HCT116 (cell line): ENCODE data around the gene TLX2. TPM values are rescaled to one million over a fixed set of nuclear protein-coding genes. Genes with fewer than 3 reads are reported as not detected.

ENCODE experiments used
- ATAC-seq: fragments of 200-7000 bp; cut with Tn5 transposase; 2 replicates; pipeline ENCODE4 v1.9.1; 2020; ENCODE audit warnings: mild to moderate bottlenecking, moderate library complexity
- BruUV-seq: library from RNA; stranded (reverse); fragments of 400-500 nt; replicated peaks from 2 replicates; lab custom pipeline; 2021; lab: Mats Ljungman, UMichigan
- CTCF ChIA-PET: fragments of 300-600 bp; sonication (Branson Sonifier 250); formaldehyde crosslinking; loops from one replicate; lab custom pipeline; 2021; ENCODE audit warnings: antibody characterized with exemption; lab: Charles Lee
- POLR2A ChIA-PET: fragments of 300-600, 350-600 bp; sonication (Branson Sonifier 250); formaldehyde crosslinking; loops from one replicate; lab custom pipeline; 2021; ENCODE audit warnings: antibody characterized with exemption; lab: Charles Lee
- RAD21 ChIA-PET, 2 experiments: fragments of 300-600 bp; sonication (Branson Sonifier 250); formaldehyde crosslinking; loops; one replicate each; lab custom pipeline; 2023; ENCODE audit warnings: low total read pairs in 2 of 2; ENCODE audit not compliant: uncharacterized antibody in 2 of 2, unreplicated experiment in 2 of 2, low non-redundant PET in 1 of 2; lab: Charles Lee
- DNase-seq: peaks from one replicate; pipeline ENCODE4 v3.0.0-alpha.2; 2010; ENCODE audit warnings: low read depth, low spot score
- H2AFZ ChIP-seq: fragments of 200-600 bp; shearing (Covaris generic), sonication (generic); 2 replicates; pipeline ENCODE4 v1.6.1; 2017; ENCODE audit warnings: low read depth, mixed run types, mixed read lengths, antibody characterized with exemption, low read length; ENCODE audit not compliant: poor library complexity, severe bottlenecking
- H3K27ac ChIP-seq: 2 replicates; pipeline ENCODE4 v1.5.1; 2012; ENCODE audit warnings: low read depth, low read length
- H3K27me3 ChIP-seq: fragments of 200-600 bp; sonication (generic); 2 replicates; pipeline ENCODE4 v1.6.1; 2016; ENCODE audit warnings: mixed run types, low read length, mixed read lengths; ENCODE audit not compliant: insufficient read depth
- H3K36me3 ChIP-seq, 2 experiments: fragments of 200-500 bp in 1 of 2; fragments of 200-600 bp in 1 of 2; sonication (Bioruptor generic) in 1 of 2; sonication (generic) in 1 of 2; 2 replicates each; pipeline versions ENCODE4 v1.5.1 to v1.6.1; 2014 to 2016; ENCODE audit warnings: low read length in 2 of 2, inconsistent platforms in 1 of 2, mixed read lengths in 1 of 2, mixed run types in 1 of 2; ENCODE audit not compliant: insufficient read depth in 2 of 2, control insufficient read depth in 1 of 2
- H3K4me1 ChIP-seq, 2 experiments: fragments of 200-600 bp in 1 of 2; sonication (generic) in 1 of 2; 2 replicates each; pipeline versions ENCODE4 v1.5.1 to v1.6.1; 2012 to 2017; ENCODE audit warnings: low read length in 2 of 2, inconsistent platforms in 1 of 2, mild to moderate bottlenecking in 1 of 2, mixed read lengths in 1 of 2, mixed run types in 1 of 2, moderate library complexity in 1 of 2; ENCODE audit not compliant: insufficient read depth in 2 of 2, control insufficient read depth in 1 of 2
- H3K4me2 ChIP-seq: fragments of 200-600 bp; sonication (generic); 2 replicates; pipeline ENCODE4 v1.6.1; 2017; ENCODE audit warnings: mixed run types, low read length, mixed read lengths
- H3K4me3 ChIP-seq, 2 experiments: fragments of 200-600 bp in 1 of 2; sonication (generic) in 1 of 2; replicated peaks in 1 of 2; 2 replicates each; pipeline ENCODE4 v1.5.1; 2011 to 2016; ENCODE audit warnings: low read length in 2 of 2, control low read depth in 1 of 2, low read depth in 1 of 2, mild to moderate bottlenecking in 1 of 2, mixed read lengths in 1 of 2, mixed run types in 1 of 2
- H3K79me2 ChIP-seq: fragments of 200-600 bp; sonication (generic); 2 replicates; pipeline ENCODE4 v1.6.1; 2017; ENCODE audit warnings: mild to moderate bottlenecking, mixed run types, low read length, moderate library complexity, mixed read lengths; ENCODE audit not compliant: insufficient read depth
- H3K9ac ChIP-seq: fragments of 200-600 bp; sonication (generic); 2 replicates; pipeline ENCODE4 v1.6.1; 2016; ENCODE audit warnings: low read length, mixed read lengths
- H3K9me2 ChIP-seq: fragments of 200-600 bp; sonication (generic), shearing (Covaris generic); 2 replicates; pipeline ENCODE4 v1.6.1; 2017; ENCODE audit warnings: mixed run types, mild to moderate bottlenecking, moderate library complexity; ENCODE audit not compliant: insufficient read depth
- H3K9me3 ChIP-seq, 2 experiments: fragments of 200-500 bp in 1 of 2; fragments of 200-600 bp in 1 of 2; sonication (Bioruptor generic) in 1 of 2; sonication (generic) in 1 of 2; 2 replicates each; pipeline ENCODE4 v1.6.1; 2014 to 2017; ENCODE audit warnings: low read length in 2 of 2, mixed read lengths in 2 of 2, inconsistent platforms in 1 of 2, low read depth in 1 of 2, mild to moderate bottlenecking in 1 of 2, mixed run types in 1 of 2, moderate library complexity in 1 of 2; ENCODE audit not compliant: control insufficient read depth in 1 of 2, insufficient read depth in 1 of 2
- H4K20me1 ChIP-seq: fragments of 200-600 bp; sonication (generic), shearing (Covaris generic); 2 replicates; pipeline ENCODE4 v1.6.1; 2017; ENCODE audit warnings: mixed run types, mild to moderate bottlenecking, moderate library complexity; ENCODE audit not compliant: insufficient read depth
- CBX3 ChIP-seq: IDR thresholded peaks from 2 replicates; pipeline ENCODE4 v1.6.1; 2012; ENCODE audit warnings: low read depth
- CTCF ChIP-seq, 3 experiments: fragments of 200-600 bp in 1 of 3; sonication (generic) in 1 of 3; IDR thresholded peaks in 2 of 3; conservative IDR thresholded peaks in 1 of 3; 2 replicates each; pipeline ENCODE4 v1.5.1; 2012 to 2017; ENCODE audit warnings: low read depth in 2 of 3, low read length in 2 of 3, antibody characterized with exemption in 1 of 3, borderline replicate concordance in 1 of 3, control low read depth in 1 of 3, mild to moderate bottlenecking in 1 of 3, mixed read lengths in 1 of 3, mixed run types in 1 of 3, moderate library complexity in 1 of 3; ENCODE audit not compliant: insufficient read depth in 1 of 3
- ELF1 ChIP-seq: IDR thresholded peaks from 2 replicates; pipeline ENCODE4 v1.6.1; 2012; ENCODE audit warnings: low read depth, borderline replicate concordance
- EZH2 ChIP-seq: fragments of 200-600 bp; sonication (generic); IDR thresholded peaks from 2 replicates; pipeline ENCODE4 v1.6.1; 2017; ENCODE audit warnings: antibody characterized with exemption, mixed run types
- JUND ChIP-seq: IDR thresholded peaks from 2 replicates; pipeline ENCODE4 v1.6.1; 2012
- MAX ChIP-seq: IDR thresholded peaks from 2 replicates; pipeline ENCODE4 v1.6.1; 2012
- POLR2AphosphoS5 ChIP-seq: IDR thresholded peaks from 2 replicates; pipeline ENCODE4 v1.6.1; 2011; ENCODE audit warnings: mild to moderate bottlenecking, low read depth, low read length, moderate library complexity
- SIN3A ChIP-seq: IDR thresholded peaks from 2 replicates; pipeline ENCODE4 v1.6.1; 2012; ENCODE audit warnings: low read depth
- SP1 ChIP-seq: IDR thresholded peaks from 2 replicates; pipeline ENCODE4 v1.6.1; 2012; ENCODE audit warnings: low read depth
- SRF ChIP-seq: IDR thresholded peaks from 2 replicates; pipeline ENCODE4 v1.6.1; 2012; ENCODE audit warnings: low read depth
- TCF7L2 ChIP-seq: IDR thresholded peaks from 2 replicates; pipeline ENCODE4 v1.7.0; 2011; ENCODE audit warnings: borderline replicate concordance, inconsistent platforms; ENCODE audit not compliant: insufficient read depth, insufficient read length; ENCODE audit errors: extremely low read depth
- YY1 ChIP-seq: IDR thresholded peaks from 2 replicates; pipeline ENCODE4 v1.6.1; 2011; ENCODE audit warnings: low read length, low read depth, moderate library complexity, mild to moderate bottlenecking; ENCODE audit not compliant: insufficient replicate concordance; ENCODE audit errors: extremely low read depth
- ZFX ChIP-seq: fragments of 450-650 bp; IDR thresholded peaks from 2 replicates; pipeline ENCODE4 v1.6.1; 2017
- intact Hi-C: fragments of 100-400 bp; cut with micrococcal nuclease; formaldehyde crosslinking; loops from 2 replicates; pipeline ENCODE4 v1.10.0; 2022
- total RNA-seq: library from RNA; stranded (reverse); gene quantifications from one replicate; pipeline ENCODE4 v1.2.1, GENCODE V29; 2021; ENCODE audit not compliant: unreplicated experiment
- TF ChIP-seq, protein P1 (sequence below): IDR thresholded peaks from 2 replicates; pipeline ENCODE4 v1.6.1; 2012

Gene TLX2
- total RNA-seq, 1 experiment from 2014 or later: not detected

- BruUV-seq: no TSS peak
- TF ChIP-seq JUND (no peak), MAX (no peak), YY1 (no peak)
- TF ChIP-seq, all 23 proteins: peak for 0
- intact Hi-C loops: no loop called here
- no peak overlapping the region for H3K4me3 ChIP-seq
- DNase-seq (no peak), ATAC-seq (no peak)
- ChIA-PET RAD21 (no interaction called here), POLR2A (interaction anchor here (1.3 kb wide), 1 partner anchor 25 kb away, joined by 3 read pairs; no protein-coding TSS in a partner anchor), CTCF (no interaction called here)
- H3K27me3 ChIP-seq: no peaks in the 10 kb centered on the region
- H3K79me2 ChIP-seq: peaks cover under 1% of the 10 kb centered on the region; the same call in 1 of the 2 replicates
- no peak overlapping the region for H2AFZ ChIP-seq
- H3K9me2 ChIP-seq: no peaks in the 10 kb centered on the region
- peaks cover 16 to 35% of the 10 kb centered on the region in 2 experiments for H3K4me1 ChIP-seq
- H3K4me2 ChIP-seq: no peak overlapping the region
- no peaks in the 10 kb centered on the region for H3K9me3 ChIP-seq
- no peaks in the 10 kb centered on the region for H4K20me1 ChIP-seq
- H3K27ac ChIP-seq: no peak overlapping the region
- no peak overlapping the region for H3K9ac ChIP-seq
- peaks cover 0 to 6% of the 10 kb centered on the region in 2 experiments; a peak in 2 of 4 replicates for H3K36me3 ChIP-seq
Measured at GRCh38 chr2:74499940-74500577, 14.2 kb upstream of the TLX2 start.

DNA sequence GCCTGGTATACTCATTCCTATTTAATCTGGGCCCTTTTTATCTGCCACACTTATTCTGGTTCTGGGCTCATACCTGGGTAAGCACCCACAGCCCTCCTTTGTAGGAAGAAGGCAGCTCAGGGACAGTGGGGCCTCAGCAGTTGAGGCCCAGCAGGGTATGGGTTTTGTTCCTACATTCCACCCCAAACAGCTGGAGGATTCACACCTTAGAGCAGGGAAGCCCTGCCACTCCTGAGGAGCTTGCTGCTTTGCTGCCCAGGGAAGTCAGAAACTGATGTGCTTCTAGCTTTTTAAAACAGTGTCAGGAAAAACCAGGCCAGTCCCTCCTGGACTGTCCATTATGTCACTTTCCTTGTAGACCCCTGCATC, 13.7 kb upstream of the TLX2 start:
- no peak overlapping the region for H3K4me2 ChIP-seq
- H3K27ac ChIP-seq: no peak overlapping the region
- H3K9ac ChIP-seq: no peak overlapping the region
- peaks cover 6% of the 10 kb centered on the region for H3K79me2 ChIP-seq
- no peaks in the 10 kb centered on the region for H4K20me1 ChIP-seq
- no TSS peak for BruUV-seq
- peaks cover 18 to 40% of the 10 kb centered on the region in 2 experiments for H3K4me1 ChIP-seq
- no peaks in the 10 kb centered on the region for H3K27me3 ChIP-seq
- H3K9me2 ChIP-seq: no peaks in the 10 kb centered on the region
- no peak overlapping the region for H3K4me3 ChIP-seq
- H3K36me3 ChIP-seq: peaks cover under 1 to 11% of the 10 kb centered on the region in 2 experiments; a peak in 2 of 4 replicates
- intact Hi-C loops: no loop called here
- H3K9me3 ChIP-seq: no peaks in the 10 kb centered on the region
- ATAC-seq (no peak), DNase-seq (no peak)
- ChIA-PET RAD21 (no interaction called here), CTCF (interaction anchor here (0.8 kb wide), 1 partner anchor 18 kb away, joined by 3 read pairs; the partner anchor contains the start of genes CCDC142 and TTC31), POLR2A (interaction anchor here (1.3 kb wide), 1 partner anchor 25 kb away, joined by 3 read pairs; no protein-coding TSS in a partner anchor)
- no peak overlapping the region for H2AFZ ChIP-seq
- TF ChIP-seq MAX: no peak
- TF ChIP-seq TCF7L2: no peak
- no peak for TF ChIP-seq POLR2AphosphoS5
- TF ChIP-seq YY1: no peak
- TF ChIP-seq SIN3A: no peak
- TF ChIP-seq CBX3: no peak
- TF ChIP-seq JUND: no peak
- TF ChIP-seq ELF1: no peak
- no peak for TF ChIP-seq EZH2
- no peak for TF ChIP-seq SRF
- TF ChIP-seq, protein P1, sequence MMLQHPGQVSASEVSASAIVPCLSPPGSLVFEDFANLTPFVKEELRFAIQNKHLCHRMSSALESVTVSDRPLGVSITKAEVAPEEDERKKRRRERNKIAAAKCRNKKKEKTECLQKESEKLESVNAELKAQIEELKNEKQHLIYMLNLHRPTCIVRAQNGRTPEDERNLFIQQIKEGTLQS: no peak
- TF ChIP-seq CTCF (IDR thresholded peaks at IDR 0.05 in 2 of 3, conservative IDR thresholded peaks at IDR 0.05 in 1 of 3; ENCODE audit: borderline replicate concordance in 1 of 3, insufficient read depth in 1 of 3, low read depth in 2 of 3, low read length in 2 of 3): no peak
- TF ChIP-seq ZFX: no peak
- no peak for TF ChIP-seq SP1
